VCaP (cell line): ENCODE results near the gene GDA.
"Not testable (repeated sequence)": the region's sequence is repeated elsewhere in the genome, so short reads cannot be mapped to it uniquely, and the experiment has no call there.

Experiments used
- H3K27ac ChIP-seq: fragments of 450-650 bp; 2 replicates; pipeline ENCODE4 v1.5.1; 2017
- TF ChIP-seq, protein P1 (sequence below): fragments of 450-650 bp; conservative IDR thresholded peaks from 2 replicates; pipeline ENCODE4 v1.5.1; 2017; ENCODE audit warnings: mild to moderate bottlenecking, moderate library complexity

The GDA gene

DNA sequence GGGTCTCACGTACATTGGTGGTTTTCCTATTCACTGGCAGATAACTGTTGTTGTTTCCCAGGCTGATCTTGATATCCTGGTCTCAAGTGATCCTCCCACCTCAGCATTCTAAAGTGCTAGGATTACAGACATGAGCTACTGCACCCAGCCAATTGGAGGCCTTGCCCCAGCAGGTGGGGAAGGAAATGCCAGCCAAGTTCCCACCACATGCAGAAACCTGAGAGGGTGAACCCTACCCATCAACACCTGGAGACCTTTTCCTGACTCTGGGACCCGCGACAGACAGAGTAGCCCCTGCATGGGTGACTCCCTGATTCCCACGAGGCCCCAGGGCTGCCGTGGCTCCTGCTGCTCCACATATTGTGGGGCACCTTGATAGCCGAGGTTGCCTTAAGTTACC is 107.7 kb downstream of the GDA start:
- TF ChIP-seq, protein P1, sequence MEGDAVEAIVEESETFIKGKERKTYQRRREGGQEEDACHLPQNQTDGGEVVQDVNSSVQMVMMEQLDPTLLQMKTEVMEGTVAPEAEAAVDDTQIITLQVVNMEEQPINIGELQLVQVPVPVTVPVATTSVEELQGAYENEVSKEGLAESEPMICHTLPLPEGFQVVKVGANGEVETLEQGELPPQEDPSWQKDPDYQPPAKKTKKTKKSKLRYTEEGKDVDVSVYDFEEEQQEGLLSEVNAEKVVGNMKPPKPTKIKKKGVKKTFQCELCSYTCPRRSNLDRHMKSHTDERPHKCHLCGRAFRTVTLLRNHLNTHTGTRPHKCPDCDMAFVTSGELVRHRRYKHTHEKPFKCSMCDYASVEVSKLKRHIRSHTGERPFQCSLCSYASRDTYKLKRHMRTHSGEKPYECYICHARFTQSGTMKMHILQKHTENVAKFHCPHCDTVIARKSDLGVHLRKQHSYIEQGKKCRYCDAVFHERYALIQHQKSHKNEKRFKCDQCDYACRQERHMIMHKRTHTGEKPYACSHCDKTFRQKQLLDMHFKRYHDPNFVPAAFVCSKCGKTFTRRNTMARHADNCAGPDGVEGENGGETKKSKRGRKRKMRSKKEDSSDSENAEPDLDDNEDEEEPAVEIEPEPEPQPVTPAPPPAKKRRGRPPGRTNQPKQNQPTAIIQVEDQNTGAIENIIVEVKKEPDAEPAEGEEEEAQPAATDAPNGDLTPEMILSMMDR, result no peak
- H3K27ac ChIP-seq, result no peak overlapping the region

DNA sequence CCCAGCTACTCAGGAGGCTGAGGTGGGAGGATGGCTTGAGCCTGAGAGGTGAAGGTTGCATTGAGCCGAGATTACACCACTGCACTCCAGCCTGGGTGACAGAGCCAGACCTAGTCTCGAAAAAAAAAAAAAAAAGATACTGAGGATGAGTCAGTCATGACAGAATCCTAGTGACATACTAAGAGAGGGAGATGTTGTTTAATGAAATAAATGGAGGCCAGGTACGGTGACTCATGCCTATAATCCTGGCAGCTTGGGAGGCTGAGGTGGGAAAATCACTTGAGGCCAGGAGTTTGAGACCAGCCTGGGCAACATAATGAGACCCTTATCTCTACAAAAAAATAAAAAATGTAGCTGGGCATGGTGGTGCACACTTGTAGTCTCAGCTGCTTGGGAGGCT is 108.6 kb downstream of the GDA start:
- no peak overlapping the region for H3K27ac ChIP-seq
- TF ChIP-seq, protein P1, result no peak

DNA sequence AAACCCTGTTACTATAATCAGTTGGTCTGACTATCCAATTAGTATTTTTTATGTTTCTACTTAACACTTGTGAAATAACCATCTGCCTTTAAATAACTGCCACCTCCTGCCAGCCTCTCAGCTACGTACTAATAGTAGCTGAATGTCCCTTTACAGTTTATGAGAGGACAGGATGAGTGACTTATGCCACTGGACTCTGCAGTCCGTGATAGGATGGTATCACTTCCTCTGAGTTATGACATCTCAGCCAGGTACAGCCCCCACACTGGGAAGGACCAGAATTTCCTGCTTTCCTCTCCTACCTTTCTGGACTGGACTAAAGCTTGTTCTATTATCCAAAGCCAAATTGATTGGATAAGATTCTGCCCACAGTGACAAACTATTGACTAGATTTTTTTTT is 112.8 kb downstream of the GDA start:
- no peak overlapping the region for H3K27ac ChIP-seq
- TF ChIP-seq, protein P1, result no peak

DNA sequence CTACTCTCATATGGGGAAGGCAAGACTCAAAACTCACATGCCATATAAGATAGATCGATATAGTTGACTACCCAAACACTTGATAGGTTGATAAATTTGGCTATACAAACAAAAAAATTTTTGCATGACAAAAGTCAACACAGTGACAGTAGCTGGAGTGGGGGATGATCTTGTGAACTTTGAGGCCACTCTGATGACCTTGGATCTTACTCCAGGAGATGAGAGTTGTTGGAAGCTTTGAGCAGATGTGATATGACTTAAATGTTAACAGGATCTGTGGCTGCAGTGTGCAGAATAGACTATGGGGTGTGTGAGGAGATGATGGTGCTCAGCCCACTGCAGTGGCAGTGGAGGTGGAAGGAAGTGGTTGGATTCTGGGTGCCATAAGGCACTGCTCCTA is 114.3 kb downstream of the GDA start:
- TF ChIP-seq, protein P1, result no peak
- no peak overlapping the region for H3K27ac ChIP-seq

DNA sequence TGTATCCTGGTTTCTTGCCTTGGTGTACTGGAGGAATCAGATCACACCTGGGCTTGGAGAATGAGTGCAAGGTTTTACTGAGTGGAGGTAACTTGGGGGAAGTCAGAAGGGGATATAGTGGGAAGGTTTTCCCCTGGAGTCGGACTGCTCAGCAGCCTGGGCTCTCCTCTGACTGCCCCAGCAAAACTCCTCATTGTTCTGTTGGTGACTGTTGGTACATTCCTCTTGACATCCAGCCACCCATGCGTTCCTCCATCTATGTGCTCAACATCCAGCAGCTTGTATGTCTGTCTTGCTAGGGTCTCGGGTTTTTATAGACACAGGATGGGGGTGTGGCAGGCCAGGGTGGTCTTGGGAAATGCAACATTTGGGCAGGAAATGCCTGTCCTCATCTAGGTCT is 119.7 kb downstream of the GDA start:
- TF ChIP-seq, protein P1, result no peak
- no peak overlapping the region for H3K27ac ChIP-seq

DNA sequence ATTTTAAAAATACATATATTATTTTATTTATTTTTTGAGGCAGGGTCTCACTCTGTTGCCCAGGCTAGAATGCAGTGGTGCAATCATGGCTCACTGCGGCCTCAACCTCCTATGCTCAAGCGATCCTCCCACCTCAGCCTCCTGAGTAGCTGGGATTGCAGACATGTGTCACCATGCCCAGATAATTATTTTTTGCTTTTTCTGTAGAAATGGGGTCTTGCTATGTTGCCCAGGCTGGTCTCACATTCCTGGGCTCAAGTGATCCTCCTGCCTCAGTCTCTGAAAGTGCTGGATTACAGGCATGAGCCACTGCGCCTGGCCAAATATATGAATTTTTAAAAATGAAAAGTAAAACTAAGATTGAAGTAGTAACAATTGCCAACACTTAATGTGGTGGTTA is 121.1 kb downstream of the GDA start:
- H3K27ac ChIP-seq, result not testable (repeated sequence)

DNA sequence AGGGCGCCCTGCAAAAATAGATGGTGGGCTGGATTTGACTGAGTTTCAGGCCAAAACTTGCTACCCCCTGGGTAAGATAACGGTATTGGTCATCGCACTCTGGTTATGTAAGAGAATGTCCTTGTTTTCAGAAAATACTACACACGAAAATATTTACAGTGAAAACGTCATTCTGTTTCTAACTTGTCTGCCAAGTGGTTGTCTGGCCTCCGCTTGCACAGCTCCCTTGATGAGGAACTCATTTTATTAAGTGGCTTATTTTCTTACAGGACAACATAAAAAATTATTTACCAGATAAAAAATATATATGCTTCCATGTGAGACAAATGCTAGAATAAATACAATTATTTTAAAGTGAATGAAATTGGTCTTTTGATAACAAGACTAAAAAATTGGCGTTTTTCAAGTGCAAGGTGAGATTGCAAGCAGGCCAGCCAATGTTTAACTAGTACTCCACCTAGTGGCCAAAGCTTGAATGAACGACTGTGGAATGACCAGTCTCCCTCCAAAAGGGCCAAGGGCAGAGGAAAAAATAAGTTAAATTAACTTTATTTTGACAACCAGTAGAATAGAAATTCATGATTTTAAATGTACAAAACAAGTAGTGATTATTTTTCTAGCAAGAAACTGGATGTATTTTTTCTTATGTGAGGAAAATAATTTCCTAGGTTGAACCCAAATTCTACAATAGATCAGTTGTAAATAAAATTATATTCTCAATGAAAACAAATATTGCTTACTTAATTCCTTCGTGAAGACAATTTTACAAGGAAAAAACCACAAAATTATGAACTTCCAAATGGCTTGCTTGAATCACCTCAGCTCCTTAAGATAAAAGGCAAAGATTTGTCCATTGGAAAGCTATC is 122.6 kb downstream of the GDA start:
- no peak overlapping the region for H3K27ac ChIP-seq
- TF ChIP-seq, protein P1, result peak; percentile 89

DNA sequence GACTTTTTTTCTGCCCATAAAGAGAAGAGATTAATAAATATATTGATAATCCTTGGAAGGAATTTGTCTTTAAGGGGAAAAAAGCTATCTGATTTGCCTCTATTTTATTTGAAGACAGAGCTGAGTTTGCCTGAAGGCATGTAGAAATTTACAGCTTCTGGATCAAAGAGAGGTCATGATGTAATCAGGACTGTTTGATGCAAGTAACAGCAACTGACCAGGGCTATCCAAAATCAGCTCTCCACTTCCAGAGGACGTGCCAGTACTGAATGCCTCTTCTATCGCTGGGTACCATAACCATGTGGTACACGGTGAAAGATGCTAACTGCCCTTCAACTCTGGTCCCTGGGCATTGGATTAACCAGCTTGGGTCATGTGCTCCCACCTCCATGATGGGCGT is 125.2 kb downstream of the GDA start:
- TF ChIP-seq, protein P1, result no peak
- no peak overlapping the region for H3K27ac ChIP-seq
